ENCODE results near the gene GMCL2.

GMCL2 gene

DNA sequence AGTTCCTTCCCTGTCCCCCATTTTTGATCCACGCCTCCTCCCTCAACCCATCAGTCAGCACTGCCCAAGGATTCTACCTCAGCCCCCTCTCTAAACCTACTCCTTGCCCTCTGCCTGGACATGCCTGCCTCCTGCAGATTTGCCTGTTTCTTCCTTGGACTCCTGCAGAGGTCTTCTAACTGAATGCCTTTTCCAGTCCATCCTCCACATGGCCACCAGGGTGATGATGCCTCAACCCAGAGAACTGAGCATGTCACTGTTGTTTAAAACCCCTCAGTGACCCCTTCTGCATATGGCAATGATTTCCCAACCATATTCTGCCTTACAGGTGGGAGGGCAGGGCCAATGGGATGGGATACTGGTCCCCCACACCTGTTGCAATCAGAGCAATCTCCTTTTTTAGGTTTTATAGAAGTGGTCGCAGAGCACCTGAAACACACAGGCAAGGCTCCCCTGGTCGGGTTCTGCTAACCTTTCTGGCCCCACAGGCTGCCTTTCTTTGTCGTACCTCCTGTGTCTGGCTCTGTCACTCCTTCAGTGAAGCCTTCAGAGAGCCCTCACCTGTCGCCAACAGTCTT is 36.1 kb upstream of the GMCL2 start:
- TF ChIP-seq, protein P1, sequence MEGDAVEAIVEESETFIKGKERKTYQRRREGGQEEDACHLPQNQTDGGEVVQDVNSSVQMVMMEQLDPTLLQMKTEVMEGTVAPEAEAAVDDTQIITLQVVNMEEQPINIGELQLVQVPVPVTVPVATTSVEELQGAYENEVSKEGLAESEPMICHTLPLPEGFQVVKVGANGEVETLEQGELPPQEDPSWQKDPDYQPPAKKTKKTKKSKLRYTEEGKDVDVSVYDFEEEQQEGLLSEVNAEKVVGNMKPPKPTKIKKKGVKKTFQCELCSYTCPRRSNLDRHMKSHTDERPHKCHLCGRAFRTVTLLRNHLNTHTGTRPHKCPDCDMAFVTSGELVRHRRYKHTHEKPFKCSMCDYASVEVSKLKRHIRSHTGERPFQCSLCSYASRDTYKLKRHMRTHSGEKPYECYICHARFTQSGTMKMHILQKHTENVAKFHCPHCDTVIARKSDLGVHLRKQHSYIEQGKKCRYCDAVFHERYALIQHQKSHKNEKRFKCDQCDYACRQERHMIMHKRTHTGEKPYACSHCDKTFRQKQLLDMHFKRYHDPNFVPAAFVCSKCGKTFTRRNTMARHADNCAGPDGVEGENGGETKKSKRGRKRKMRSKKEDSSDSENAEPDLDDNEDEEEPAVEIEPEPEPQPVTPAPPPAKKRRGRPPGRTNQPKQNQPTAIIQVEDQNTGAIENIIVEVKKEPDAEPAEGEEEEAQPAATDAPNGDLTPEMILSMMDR (IDR thresholded peaks at IDR 0.05; ENCODE audit: low read depth, low read length): no peak
- TF ChIP-seq MYC (IDR thresholded peaks at IDR 0.05; ENCODE audit: low read depth, low read length) (no peak), POLR2A (IDR thresholded peaks at IDR 0.05; ENCODE audit: extremely low read depth, insufficient read length) (no peak)
- TF ChIP-seq, protein P2, sequence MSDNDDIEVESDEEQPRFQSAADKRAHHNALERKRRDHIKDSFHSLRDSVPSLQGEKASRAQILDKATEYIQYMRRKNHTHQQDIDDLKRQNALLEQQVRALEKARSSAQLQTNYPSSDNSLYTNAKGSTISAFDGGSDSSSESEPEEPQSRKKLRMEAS (IDR thresholded peaks at IDR 0.05; ENCODE audit: low read depth, low read length): no peak
- no peak overlapping the region for H3K4me3 ChIP-seq (ENCODE audit: low read depth, low read length)
- no peak for DNase-seq (ENCODE audit: low read depth)

DNA sequence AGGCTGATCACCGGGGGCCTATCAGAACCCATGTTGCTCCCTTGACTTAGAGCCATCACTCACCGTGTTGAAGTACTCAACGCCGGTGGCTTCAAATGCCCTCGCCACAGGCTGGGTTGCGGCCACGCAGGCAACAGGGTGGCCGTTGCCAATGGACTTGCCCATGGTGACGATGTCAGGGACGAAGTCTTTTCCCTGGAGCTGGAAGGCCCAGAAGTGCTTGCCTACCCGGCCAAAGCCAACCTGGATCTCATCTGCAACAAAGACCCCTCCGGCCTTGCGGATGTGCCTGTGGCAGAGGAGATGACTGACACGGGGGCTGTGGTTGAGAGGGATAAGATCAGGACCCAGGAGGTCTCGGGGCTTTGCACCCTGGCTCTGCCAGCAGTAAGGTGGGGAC is 35.1 kb upstream of the GMCL2 start:
- DNase-seq (ENCODE audit: low read depth): no peak
- no peak for TF ChIP-seq MYC (IDR thresholded peaks at IDR 0.05; ENCODE audit: low read depth, low read length)
- TF ChIP-seq, protein P2 (IDR thresholded peaks at IDR 0.05; ENCODE audit: low read depth, low read length): no peak
- H3K4me3 ChIP-seq (ENCODE audit: low read depth, low read length): no peak overlapping the region

DNA sequence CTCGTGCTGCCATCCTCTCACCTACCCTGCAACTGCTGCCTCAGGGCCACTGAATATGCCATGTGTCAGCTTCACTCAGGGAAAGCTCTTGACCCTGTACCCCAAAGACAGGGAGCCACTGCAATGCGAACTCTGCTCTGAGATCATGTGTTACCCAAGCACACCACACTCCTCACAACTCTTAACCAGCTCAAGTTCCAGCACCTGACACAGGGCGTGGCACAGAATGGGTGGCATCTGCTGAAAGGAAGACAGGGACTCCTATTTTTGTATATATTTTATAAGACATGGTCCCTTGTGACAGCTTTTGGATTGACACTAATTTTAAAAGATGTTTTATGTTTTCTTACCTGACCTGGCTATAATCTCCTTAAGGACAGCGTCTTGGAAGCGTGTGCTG is 34.7 kb upstream of the GMCL2 start:
- TF ChIP-seq MYC (IDR thresholded peaks at IDR 0.05; ENCODE audit: low read depth, low read length) (no peak), POLR2A (IDR thresholded peaks at IDR 0.05; ENCODE audit: extremely low read depth, insufficient read length) (no peak)
- TF ChIP-seq, protein P2 (IDR thresholded peaks at IDR 0.05; ENCODE audit: low read depth, low read length): no peak
- no peak overlapping the region for H3K4me3 ChIP-seq (ENCODE audit: low read depth, low read length)
- DNase-seq (ENCODE audit: low read depth): no peak

DNA sequence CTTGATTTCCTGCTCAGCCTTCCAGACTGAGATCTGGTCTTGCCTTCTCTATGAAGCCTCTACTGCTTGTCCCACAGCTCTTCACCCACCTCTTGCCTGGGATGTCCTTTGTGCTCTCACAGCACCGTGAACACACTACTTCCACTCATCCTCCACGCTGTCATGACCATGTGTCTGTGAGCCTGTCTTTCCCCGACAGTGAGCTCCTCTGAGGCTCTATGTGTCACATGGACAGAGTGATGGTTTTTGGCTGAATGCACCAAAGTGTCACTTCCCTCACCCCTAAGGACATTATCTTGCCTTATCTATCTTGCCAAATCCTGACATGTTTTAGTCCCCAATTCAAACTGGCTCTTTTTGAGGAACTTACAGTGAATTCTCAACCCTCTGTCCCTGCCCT is 34.1 kb upstream of the GMCL2 start:
- DNase-seq (ENCODE audit: low read depth): no peak
- H3K4me3 ChIP-seq (ENCODE audit: low read depth, low read length): no peak overlapping the region
- TF ChIP-seq, protein P1 (IDR thresholded peaks at IDR 0.05; ENCODE audit: low read depth, low read length): no peak
- TF ChIP-seq POLR2A (IDR thresholded peaks at IDR 0.05; ENCODE audit: extremely low read depth, insufficient read length) (no peak), MYC (IDR thresholded peaks at IDR 0.05; ENCODE audit: low read depth, low read length) (no peak)
- TF ChIP-seq, protein P2 (IDR thresholded peaks at IDR 0.05; ENCODE audit: low read depth, low read length): no peak

DNA sequence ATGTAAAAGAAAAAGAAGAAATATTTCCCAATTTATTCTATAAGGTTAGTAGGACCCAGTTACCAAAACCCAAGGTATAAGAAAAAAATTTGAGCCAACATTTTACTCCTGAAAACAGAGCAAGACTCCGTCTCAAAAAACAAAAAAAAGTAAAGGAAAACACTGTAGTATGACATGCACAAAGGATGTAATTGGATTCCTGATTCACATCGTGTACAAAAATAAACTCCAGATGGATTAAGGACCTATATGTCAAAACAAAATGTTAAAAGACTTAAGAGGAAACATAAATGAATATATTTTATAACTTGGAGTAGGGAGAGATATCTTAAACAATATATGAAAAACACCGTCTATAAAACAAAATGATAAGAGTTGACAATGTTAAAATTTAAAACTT is 31.7 kb upstream of the GMCL2 start:
- no peak overlapping the region for H3K4me3 ChIP-seq (ENCODE audit: low read depth, low read length)
- TF ChIP-seq, protein P2 (IDR thresholded peaks at IDR 0.05; ENCODE audit: low read depth, low read length): no peak
- TF ChIP-seq MYC (IDR thresholded peaks at IDR 0.05; ENCODE audit: low read depth, low read length) (no peak), POLR2A (IDR thresholded peaks at IDR 0.05; ENCODE audit: extremely low read depth, insufficient read length) (no peak)
- TF ChIP-seq, protein P1 (IDR thresholded peaks at IDR 0.05; ENCODE audit: low read depth, low read length): no peak
- no peak for DNase-seq (ENCODE audit: low read depth)

DNA sequence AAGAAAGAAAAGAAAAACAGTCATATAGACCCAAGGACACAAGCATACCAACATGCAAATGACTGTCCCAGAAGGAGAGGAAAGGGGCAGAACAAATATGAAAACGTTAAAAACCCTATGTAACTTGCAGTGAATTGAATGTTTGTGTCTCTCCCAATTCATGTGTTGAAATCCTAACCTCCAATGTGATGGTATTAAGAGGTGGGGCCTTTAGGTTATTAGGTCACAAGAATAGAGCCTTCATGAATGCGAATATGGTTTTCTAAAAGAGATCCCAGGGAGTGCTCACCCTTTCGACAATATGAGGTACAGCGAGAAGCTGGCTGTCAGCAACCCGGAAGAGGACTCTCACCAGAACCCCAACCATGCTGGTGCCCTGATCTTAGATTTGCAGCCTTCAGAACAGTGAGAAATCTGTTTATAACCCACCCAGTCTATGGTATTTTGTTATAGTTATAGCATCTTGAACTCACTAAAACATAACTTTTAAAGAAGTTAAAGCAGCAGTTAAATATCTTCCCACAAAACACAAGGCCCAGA is 31.1 kb upstream of the GMCL2 start:
- DNase-seq (ENCODE audit: low read depth): no peak
- TF ChIP-seq, protein P1 (IDR thresholded peaks at IDR 0.05; ENCODE audit: low read depth, low read length): no peak
- TF ChIP-seq MYC (IDR thresholded peaks at IDR 0.05; ENCODE audit: low read depth, low read length): no peak
- no peak for TF ChIP-seq POLR2A (IDR thresholded peaks at IDR 0.05; ENCODE audit: extremely low read depth, insufficient read length)
- TF ChIP-seq, protein P2 (IDR thresholded peaks at IDR 0.05; ENCODE audit: low read depth, low read length): no peak
- no peak overlapping the region for H3K4me3 ChIP-seq (ENCODE audit: low read depth, low read length)
